ENCODE measurements around the gene PI3.
"Not testable (repeated sequence)": the region's sequence is repeated elsewhere in the genome, so short reads cannot be mapped to it uniquely, and the experiment has no call there.

The PI3 gene

GRCh38 chr20:45174434-45175364 lies at the start of gene PI3:
PI3 (plus strand) TSS chr20:45174902; CDS start chr20:45174923, 21 bp downstream.
- DNase-seq (ENCODE audit: low read depth in 2 of 2) = no peak

GRCh38 chr20:45128099-45128498 lies 46.6 kb upstream of the PI3 start:
- no peak for DNase-seq (ENCODE audit: low read depth in 2 of 2)

DNA sequence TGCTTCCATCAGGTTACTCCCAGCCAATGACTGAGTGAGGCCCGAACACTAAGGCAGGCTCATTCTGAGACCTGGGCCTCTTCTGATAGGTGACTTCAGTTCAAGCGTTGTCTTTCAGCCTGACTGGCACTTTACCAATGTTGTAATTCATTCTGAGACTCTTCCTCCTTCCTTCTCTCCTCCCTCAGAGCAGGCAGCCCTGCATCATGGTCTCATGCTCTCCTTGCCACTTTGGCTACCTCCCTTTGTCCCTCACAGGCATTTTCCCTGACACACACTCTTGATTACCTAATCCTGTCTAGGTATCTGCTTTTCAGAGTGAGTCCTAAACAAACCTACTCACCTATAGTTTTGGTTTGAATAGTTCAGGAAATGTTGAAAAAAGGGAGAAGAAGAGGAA lies 37.8 kb upstream of the PI3 start:
- DNase-seq (ENCODE audit: low read depth in 2 of 2) = no peak

DNA sequence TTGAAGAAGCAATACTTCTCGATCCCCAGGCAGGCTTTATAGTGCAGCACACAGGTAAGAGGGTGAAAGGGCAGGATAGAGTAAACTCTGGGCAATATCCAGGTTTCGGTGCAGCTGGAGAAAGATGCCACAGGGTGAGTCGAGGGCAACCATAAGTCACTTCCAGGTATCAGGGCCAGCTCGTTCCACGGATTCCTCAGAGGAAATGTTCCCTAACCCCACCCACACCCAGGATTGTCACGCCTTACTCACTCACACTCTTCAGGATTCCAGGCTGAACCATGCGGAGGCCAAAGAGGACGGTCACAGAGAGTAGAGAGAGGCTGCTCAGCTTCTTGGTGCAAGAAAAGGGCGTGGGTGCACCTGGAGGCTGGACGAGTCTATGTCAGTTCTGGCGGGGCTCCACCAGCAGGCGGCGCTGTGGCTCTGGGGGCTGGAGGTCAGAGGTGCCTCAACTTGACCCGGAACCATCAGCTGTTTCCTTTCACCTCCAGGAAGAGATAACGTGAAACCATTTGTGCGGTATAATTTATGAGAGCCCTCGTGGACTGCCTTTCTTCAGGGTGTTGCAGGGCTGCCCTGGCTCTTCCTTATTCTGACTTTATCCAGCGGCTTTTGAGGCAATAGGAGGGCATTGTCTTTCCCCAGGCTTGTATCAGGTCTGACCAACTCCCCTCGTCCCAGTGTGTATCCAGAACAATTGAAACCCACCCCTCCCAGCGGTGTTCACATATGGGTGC lies 36.0 kb upstream of the PI3 start:
- DNase-seq (ENCODE audit: low read depth in 2 of 2) = peak; percentile 74 to 94

GRCh38 chr20:45139733-45140375 lies 34.8 kb upstream of the PI3 start:
- DNase-seq (ENCODE audit: low read depth in 2 of 2) = not testable (repeated sequence)

GRCh38 chr20:45140836-45141235 lies 33.9 kb upstream of the PI3 start:
- DNase-seq (ENCODE audit: low read depth in 2 of 2) = no peak

- no peak for DNase-seq (ENCODE audit: low read depth in 2 of 2)
These were observed 25.6 kb upstream of the PI3 start for GRCh38 chr20:45149062-45149461.

- no peak for DNase-seq (ENCODE audit: low read depth in 2 of 2)
These were observed 22.3 kb upstream of the PI3 start for GRCh38 chr20:45152405-45152804.

- DNase-seq (ENCODE audit: low read depth in 2 of 2) = no peak
These were observed 21.6 kb upstream of the PI3 start for GRCh38 chr20:45153147-45153546.

- no peak for DNase-seq (ENCODE audit: low read depth in 2 of 2)
These were observed 20.9 kb upstream of the PI3 start for GRCh38 chr20:45153752-45154151.

DNA sequence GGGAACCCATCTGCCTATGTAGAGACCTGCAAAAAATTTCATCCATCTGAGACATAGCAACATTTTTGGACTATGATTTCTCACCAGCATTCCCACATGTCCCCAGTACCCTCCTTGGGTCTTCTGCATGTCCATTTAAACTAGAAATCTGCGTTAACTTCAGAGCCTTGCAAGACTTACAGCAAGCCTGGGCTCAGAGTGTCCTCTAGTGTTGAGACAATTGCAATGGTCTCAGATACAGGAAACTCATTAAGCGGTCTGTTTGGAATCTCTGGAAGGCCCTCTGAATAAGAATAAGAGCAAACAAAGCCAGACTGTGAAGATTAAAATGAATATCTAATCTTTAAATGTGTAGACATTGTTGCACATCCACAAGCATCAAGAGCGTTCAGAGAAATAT lies 20.5 kb upstream of the PI3 start:
- DNase-seq (ENCODE audit: low read depth in 2 of 2) = no peak

GRCh38 chr20:45154794-45155193 lies 19.9 kb upstream of the PI3 start:
- DNase-seq (ENCODE audit: low read depth in 2 of 2) = not testable (repeated sequence)

DNA sequence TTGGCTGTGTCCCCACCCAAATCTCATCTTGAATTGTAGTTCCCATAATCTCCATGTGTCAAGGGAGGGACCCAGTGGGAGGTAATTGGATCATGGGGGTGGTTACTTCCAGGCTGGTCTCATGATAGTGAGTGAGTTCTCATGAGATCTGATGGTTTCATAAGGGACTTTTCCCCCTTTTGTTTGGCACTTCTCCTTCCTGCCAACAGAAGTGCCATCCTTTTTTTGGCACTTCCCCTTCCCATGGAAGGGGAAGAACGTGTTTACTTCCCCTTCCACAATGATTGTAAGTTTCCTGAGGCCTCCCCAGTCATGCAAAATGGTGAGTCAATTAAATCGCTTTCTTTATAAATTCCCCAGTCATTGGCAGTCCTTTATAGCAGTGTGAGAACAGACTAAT lies 18.0 kb upstream of the PI3 start:
- DNase-seq (ENCODE audit: low read depth in 2 of 2) = no peak

DNA sequence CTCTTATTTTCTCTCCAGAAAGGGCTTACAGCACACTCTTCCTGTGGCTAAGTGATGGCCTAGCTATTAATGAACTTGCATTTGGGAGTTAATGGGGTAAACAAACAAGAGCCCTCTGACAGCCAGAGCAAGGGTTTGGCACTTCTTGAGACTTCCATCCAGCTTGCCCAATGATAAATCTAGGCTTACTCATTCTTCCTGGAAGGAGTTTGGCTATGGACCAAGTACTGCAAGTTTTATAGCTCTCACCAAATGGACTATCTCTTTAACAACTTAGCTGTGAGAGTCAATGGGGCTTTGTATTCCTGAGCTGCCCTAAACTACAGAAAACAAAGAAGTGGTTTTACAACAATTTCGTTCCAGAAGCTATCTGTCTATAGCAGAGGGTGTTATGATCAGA lies 16.7 kb upstream of the PI3 start:
- DNase-seq (ENCODE audit: low read depth in 2 of 2) = no peak

DNA sequence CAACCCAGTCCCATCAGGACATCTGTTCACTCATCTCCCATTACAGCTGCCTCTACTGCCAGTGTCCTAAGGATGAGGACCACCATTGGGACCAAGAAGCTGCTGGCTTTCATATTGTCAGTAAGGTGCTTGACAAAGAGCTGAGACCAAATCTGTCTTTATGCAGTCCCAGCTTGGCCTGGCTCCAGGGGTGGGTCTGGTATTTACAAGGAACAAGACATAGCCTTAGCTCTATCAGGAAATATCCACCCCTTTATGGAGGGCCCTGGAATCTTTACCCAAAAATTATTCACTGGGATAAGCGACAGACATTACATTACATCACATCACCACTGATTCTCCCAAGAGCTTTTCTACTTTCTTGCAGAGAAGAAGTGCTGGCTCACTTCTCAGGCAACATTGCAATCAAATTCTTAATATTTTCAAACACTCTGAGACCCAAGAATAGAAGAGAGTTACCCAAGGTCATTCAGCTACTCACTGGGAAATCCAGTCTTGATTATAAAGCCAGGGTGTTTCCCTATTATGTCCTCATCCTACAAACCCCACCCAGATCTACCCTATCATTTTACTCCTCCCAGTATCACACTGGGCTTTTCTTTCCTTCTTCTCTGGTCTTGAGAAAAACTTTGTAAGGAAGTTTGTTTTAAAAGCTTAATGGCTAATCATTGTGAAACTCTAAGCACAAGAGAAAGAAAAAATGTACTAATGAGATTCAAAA lies 11.5 kb upstream of the PI3 start:
- DNase-seq (ENCODE audit: low read depth in 2 of 2) = no peak

DNA sequence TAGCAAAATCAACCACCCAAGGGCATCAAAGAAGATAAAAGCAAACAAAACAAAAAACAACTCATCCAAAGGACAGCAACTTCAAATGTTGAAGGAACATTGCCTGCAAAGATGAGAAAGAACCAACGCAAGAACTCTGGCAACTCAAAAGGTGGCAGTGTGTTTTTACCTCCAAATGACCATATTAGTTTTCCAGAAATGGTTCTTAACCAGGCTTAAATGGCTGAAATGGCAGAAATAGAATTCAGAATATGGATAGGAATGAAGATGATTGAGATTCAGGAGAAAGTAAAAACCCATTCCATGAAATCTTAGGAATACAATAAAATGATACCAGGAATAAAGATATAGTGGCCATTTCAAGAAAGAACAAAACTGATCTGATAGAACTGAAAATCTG lies 9.8 kb upstream of the PI3 start:
- DNase-seq (ENCODE audit: low read depth in 2 of 2) = no peak

GRCh38 chr20:45173522-45173921 lies 1.2 kb upstream of the PI3 start:
- no peak for DNase-seq (ENCODE audit: low read depth in 2 of 2)

DNA sequence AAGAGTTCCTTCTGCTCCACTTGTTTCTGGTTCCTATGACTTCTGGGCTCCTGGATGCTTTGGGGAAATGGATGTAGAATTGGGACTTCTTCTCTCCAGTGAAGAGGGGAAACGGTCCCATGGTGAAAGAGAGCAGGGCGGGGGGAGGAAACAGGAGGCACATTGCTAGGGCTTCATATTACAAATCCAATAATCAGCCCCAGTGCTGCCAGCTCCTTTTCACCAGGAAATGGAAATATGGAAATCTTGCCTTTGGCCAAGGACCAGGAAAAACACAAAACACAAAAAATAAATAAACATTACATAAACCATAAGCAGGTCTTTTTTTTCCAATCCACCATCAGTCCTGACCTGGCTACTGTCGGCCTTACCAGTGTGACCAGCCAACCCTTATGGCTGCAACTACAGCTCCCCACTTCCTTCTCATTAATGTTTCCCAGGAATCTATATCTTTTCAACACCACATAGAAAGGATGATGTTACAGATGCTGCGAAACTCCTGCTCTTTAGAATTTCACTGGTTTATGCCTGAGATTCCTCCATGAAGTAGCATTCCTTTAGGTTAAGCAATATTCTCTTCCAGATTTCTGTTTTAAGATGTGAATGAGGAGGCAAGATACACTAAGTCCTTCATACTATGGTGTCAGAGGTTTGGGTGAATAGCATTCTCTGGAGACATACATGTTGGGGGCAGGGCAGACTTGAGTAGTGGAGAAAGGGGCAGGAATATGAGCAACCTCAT lies 2.0 kb downstream of the PI3 start:
- DNase-seq (ENCODE audit: low read depth in 2 of 2) = no peak

DNA sequence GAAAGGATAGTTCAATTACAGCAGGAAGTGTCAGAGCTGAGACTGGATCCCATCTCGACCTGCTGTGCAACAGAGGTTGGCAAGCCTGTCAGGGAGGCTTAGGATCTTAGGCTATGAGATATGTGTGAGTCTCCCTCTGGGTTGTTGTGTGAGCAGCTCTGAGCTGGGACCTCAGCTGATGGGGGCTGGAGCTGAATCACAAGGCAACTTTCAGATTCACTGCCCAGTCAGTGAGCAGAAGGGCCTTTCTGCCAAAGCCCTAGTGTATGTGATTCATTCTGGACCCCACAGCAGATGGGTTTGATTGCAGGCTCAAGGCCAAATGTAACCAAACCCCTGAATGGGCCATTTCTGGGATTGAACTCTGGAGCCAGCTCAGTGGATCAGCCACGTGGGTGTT lies 4.5 kb downstream of the PI3 start:
- no peak for DNase-seq (ENCODE audit: low read depth in 2 of 2)

GRCh38 chr20:45181639-45182038 lies 6.9 kb downstream of the PI3 start:
- no peak for DNase-seq (ENCODE audit: low read depth in 2 of 2)

GRCh38 chr20:45183084-45183483 lies 8.4 kb downstream of the PI3 start:
- DNase-seq (ENCODE audit: low read depth in 2 of 2) = no peak
